GM12872 (cell line): ENCODE measurements around the gene PPP1R15A.

Experiments
- CTCF ChIP-seq: IDR thresholded peaks from 3 replicates; pipeline ENCODE4 v1.5.1; 2011; ENCODE audit warnings: low read depth, mild to moderate bottlenecking, low read length, moderate library complexity; ENCODE audit not compliant: insufficient read depth

The PPP1R15A gene

GRCh38 chr19:48925240-48925843 lies 53.1 kb downstream of the PPP1R15A start:
- TF ChIP-seq CTCF, result no peak
